Cerebellar nuclear complex (tissue), 1 donor: ENCODE results near the gene PAPPA2.

ENCODE experiments used
- DNase-seq, 2 experiments: peaks; one replicate each; lab custom pipeline; 2025; lab: John Stamatoyannopoulos, UW

PAPPA2 gene

GRCh38 chr1:176767714-176768136 is 304.8 kb downstream of the PAPPA2 start:
- no peak for DNase-seq

GRCh38 chr1:176768532-176768931 is 305.6 kb downstream of the PAPPA2 start:
- DNase-seq = no peak

GRCh38 chr1:176770066-176770465 is 307.1 kb downstream of the PAPPA2 start:
- DNase-seq = no peak

- DNase-seq = no peak
Measured at GRCh38 chr1:176773038-176773437, 310.1 kb downstream of the PAPPA2 start.

- DNase-seq = no peak
Measured at GRCh38 chr1:176774224-176774623, 311.2 kb downstream of the PAPPA2 start.

GRCh38 chr1:176775378-176775777 is 312.4 kb downstream of the PAPPA2 start:
- DNase-seq = no peak

- DNase-seq = no peak
Measured at GRCh38 chr1:176775996-176776395, 313.0 kb downstream of the PAPPA2 start.

GRCh38 chr1:176778056-176778455 is 315.1 kb downstream of the PAPPA2 start:
- DNase-seq = no peak

GRCh38 chr1:176779992-176780328 is 317.0 kb downstream of the PAPPA2 start:
- no peak for DNase-seq

- no peak for DNase-seq
Measured at GRCh38 chr1:176783309-176783708, 320.3 kb downstream of the PAPPA2 start.

- DNase-seq = no peak
Measured at GRCh38 chr1:176785056-176785455, 322.1 kb downstream of the PAPPA2 start.

- no peak for DNase-seq
Measured at GRCh38 chr1:176785791-176786190, 322.8 kb downstream of the PAPPA2 start.

- no peak for DNase-seq
Measured at GRCh38 chr1:176786274-176786673, 323.3 kb downstream of the PAPPA2 start.

- no peak for DNase-seq
Measured at GRCh38 chr1:176789571-176790090, 326.7 kb downstream of the PAPPA2 start.

GRCh38 chr1:176790786-176791185 is 327.8 kb downstream of the PAPPA2 start:
- DNase-seq = no peak

GRCh38 chr1:176791906-176792305 is 328.9 kb downstream of the PAPPA2 start:
- no peak for DNase-seq

GRCh38 chr1:176794897-176795508 is 332.0 kb downstream of the PAPPA2 start:
- no peak for DNase-seq

GRCh38 chr1:176795929-176796328 is 333.0 kb downstream of the PAPPA2 start:
- DNase-seq = no peak

- no peak for DNase-seq
Measured at GRCh38 chr1:176796583-176796982, 333.6 kb downstream of the PAPPA2 start.

GRCh38 chr1:176799327-176799726 is 336.4 kb downstream of the PAPPA2 start:
- DNase-seq = no peak

- no peak for DNase-seq
Measured at GRCh38 chr1:176800978-176801513, 338.1 kb downstream of the PAPPA2 start.

- DNase-seq = peak in 1 of 2 experiments; percentile 25
Measured at GRCh38 chr1:176801514-176802020, 338.6 kb downstream of the PAPPA2 start.

GRCh38 chr1:176802316-176802715 is 339.3 kb downstream of the PAPPA2 start:
- peak in 1 of 2 experiments; percentile 23 for DNase-seq

GRCh38 chr1:176803042-176803441 is 340.1 kb downstream of the PAPPA2 start:
- DNase-seq = no peak
